HCT116 (cell line): ENCODE results near the gene DOCK9. TPM values are rescaled to one million over a fixed set of nuclear protein-coding genes. Genes with fewer than 3 reads are reported as not detected.
A peak's percentile ranks its signal among the peaks of the same experiment; 100 is the strongest.

ENCODE experiments used
- ATAC-seq: fragments of 200-7000 bp; cut with Tn5 transposase; 2 replicates; pipeline ENCODE4 v1.9.1; 2020; ENCODE audit warnings: mild to moderate bottlenecking, moderate library complexity
- BruUV-seq: library from RNA; stranded (reverse); fragments of 400-500 nt; replicated peaks from 2 replicates; lab custom pipeline; 2021; lab: Mats Ljungman, UMichigan
- CTCF ChIA-PET: fragments of 300-600 bp; sonication (Branson Sonifier 250); formaldehyde crosslinking; loops from one replicate; lab custom pipeline; 2021; ENCODE audit warnings: antibody characterized with exemption; lab: Charles Lee
- POLR2A ChIA-PET: fragments of 300-600, 350-600 bp; sonication (Branson Sonifier 250); formaldehyde crosslinking; loops from one replicate; lab custom pipeline; 2021; ENCODE audit warnings: antibody characterized with exemption; lab: Charles Lee
- RAD21 ChIA-PET, 2 experiments: fragments of 300-600 bp; sonication (Branson Sonifier 250); formaldehyde crosslinking; loops; one replicate each; lab custom pipeline; 2023; ENCODE audit warnings: low total read pairs in 2 of 2; ENCODE audit not compliant: uncharacterized antibody in 2 of 2, unreplicated experiment in 2 of 2, low non-redundant PET in 1 of 2; lab: Charles Lee
- DNase-seq: peaks from one replicate; pipeline ENCODE4 v3.0.0-alpha.2; 2010; ENCODE audit warnings: low read depth, low spot score
- H2AFZ ChIP-seq: fragments of 200-600 bp; shearing (Covaris generic), sonication (generic); 2 replicates; pipeline ENCODE4 v1.6.1; 2017; ENCODE audit warnings: low read depth, mixed run types, mixed read lengths, antibody characterized with exemption, low read length; ENCODE audit not compliant: poor library complexity, severe bottlenecking
- H3K27ac ChIP-seq: 2 replicates; pipeline ENCODE4 v1.5.1; 2012; ENCODE audit warnings: low read depth, low read length
- H3K27me3 ChIP-seq: fragments of 200-600 bp; sonication (generic); 2 replicates; pipeline ENCODE4 v1.6.1; 2016; ENCODE audit warnings: mixed run types, low read length, mixed read lengths; ENCODE audit not compliant: insufficient read depth
- H3K36me3 ChIP-seq, 2 experiments: fragments of 200-500 bp in 1 of 2; fragments of 200-600 bp in 1 of 2; sonication (Bioruptor generic) in 1 of 2; sonication (generic) in 1 of 2; 2 replicates each; pipeline versions ENCODE4 v1.5.1 to v1.6.1; 2014 to 2016; ENCODE audit warnings: low read length in 2 of 2, inconsistent platforms in 1 of 2, mixed read lengths in 1 of 2, mixed run types in 1 of 2; ENCODE audit not compliant: insufficient read depth in 2 of 2, control insufficient read depth in 1 of 2
- H3K4me1 ChIP-seq, 2 experiments: fragments of 200-600 bp in 1 of 2; sonication (generic) in 1 of 2; 2 replicates each; pipeline versions ENCODE4 v1.5.1 to v1.6.1; 2012 to 2017; ENCODE audit warnings: low read length in 2 of 2, inconsistent platforms in 1 of 2, mild to moderate bottlenecking in 1 of 2, mixed read lengths in 1 of 2, mixed run types in 1 of 2, moderate library complexity in 1 of 2; ENCODE audit not compliant: insufficient read depth in 2 of 2, control insufficient read depth in 1 of 2
- H3K4me2 ChIP-seq: fragments of 200-600 bp; sonication (generic); 2 replicates; pipeline ENCODE4 v1.6.1; 2017; ENCODE audit warnings: mixed run types, low read length, mixed read lengths
- H3K4me3 ChIP-seq, 2 experiments: fragments of 200-600 bp in 1 of 2; sonication (generic) in 1 of 2; replicated peaks in 1 of 2; 2 replicates each; pipeline ENCODE4 v1.5.1; 2011 to 2016; ENCODE audit warnings: low read length in 2 of 2, control low read depth in 1 of 2, low read depth in 1 of 2, mild to moderate bottlenecking in 1 of 2, mixed read lengths in 1 of 2, mixed run types in 1 of 2
- H3K79me2 ChIP-seq: fragments of 200-600 bp; sonication (generic); 2 replicates; pipeline ENCODE4 v1.6.1; 2017; ENCODE audit warnings: mild to moderate bottlenecking, mixed run types, low read length, moderate library complexity, mixed read lengths; ENCODE audit not compliant: insufficient read depth
- H3K9ac ChIP-seq: fragments of 200-600 bp; sonication (generic); 2 replicates; pipeline ENCODE4 v1.6.1; 2016; ENCODE audit warnings: low read length, mixed read lengths
- H3K9me2 ChIP-seq: fragments of 200-600 bp; sonication (generic), shearing (Covaris generic); 2 replicates; pipeline ENCODE4 v1.6.1; 2017; ENCODE audit warnings: mixed run types, mild to moderate bottlenecking, moderate library complexity; ENCODE audit not compliant: insufficient read depth
- H3K9me3 ChIP-seq, 2 experiments: fragments of 200-500 bp in 1 of 2; fragments of 200-600 bp in 1 of 2; sonication (Bioruptor generic) in 1 of 2; sonication (generic) in 1 of 2; 2 replicates each; pipeline ENCODE4 v1.6.1; 2014 to 2017; ENCODE audit warnings: low read length in 2 of 2, mixed read lengths in 2 of 2, inconsistent platforms in 1 of 2, low read depth in 1 of 2, mild to moderate bottlenecking in 1 of 2, mixed run types in 1 of 2, moderate library complexity in 1 of 2; ENCODE audit not compliant: control insufficient read depth in 1 of 2, insufficient read depth in 1 of 2
- H4K20me1 ChIP-seq: fragments of 200-600 bp; sonication (generic), shearing (Covaris generic); 2 replicates; pipeline ENCODE4 v1.6.1; 2017; ENCODE audit warnings: mixed run types, mild to moderate bottlenecking, moderate library complexity; ENCODE audit not compliant: insufficient read depth
- CEBPB ChIP-seq: IDR thresholded peaks from 2 replicates; pipeline ENCODE4 v1.6.1; 2012; ENCODE audit warnings: low read depth
- EZH2phosphoT487 ChIP-seq: fragments of 200-600 bp; IDR thresholded peaks from 2 replicates; pipeline ENCODE4 v1.6.1; 2018; ENCODE audit warnings: antibody characterized with exemption, borderline replicate concordance
- FOSL1 ChIP-seq: IDR thresholded peaks from 2 replicates; pipeline ENCODE4 v1.6.1; 2012; ENCODE audit warnings: low read depth
- POLR2A ChIP-seq: IDR thresholded peaks from 2 replicates; pipeline ENCODE4 v1.7.0; 2011; ENCODE audit warnings: borderline replicate concordance; ENCODE audit not compliant: insufficient read depth, insufficient read length; ENCODE audit errors: extremely low read depth
- POLR2AphosphoS5 ChIP-seq: IDR thresholded peaks from 2 replicates; pipeline ENCODE4 v1.6.1; 2011; ENCODE audit warnings: mild to moderate bottlenecking, low read depth, low read length, moderate library complexity
- SIN3A ChIP-seq: IDR thresholded peaks from 2 replicates; pipeline ENCODE4 v1.6.1; 2012; ENCODE audit warnings: low read depth
- SRF ChIP-seq: IDR thresholded peaks from 2 replicates; pipeline ENCODE4 v1.6.1; 2012; ENCODE audit warnings: low read depth
- YY1 ChIP-seq: IDR thresholded peaks from 2 replicates; pipeline ENCODE4 v1.6.1; 2011; ENCODE audit warnings: low read length, low read depth, moderate library complexity, mild to moderate bottlenecking; ENCODE audit not compliant: insufficient replicate concordance; ENCODE audit errors: extremely low read depth
- intact Hi-C: fragments of 100-400 bp; cut with micrococcal nuclease; formaldehyde crosslinking; loops from 2 replicates; pipeline ENCODE4 v1.10.0; 2022
- total RNA-seq: library from RNA; stranded (reverse); gene quantifications from one replicate; pipeline ENCODE4 v1.2.1, GENCODE V29; 2021; ENCODE audit not compliant: unreplicated experiment
- TF ChIP-seq, protein P1 (sequence below): IDR thresholded peaks from 2 replicates; pipeline ENCODE4 v1.6.1; 2011; ENCODE audit warnings: mild to moderate bottlenecking, low read length, moderate library complexity; ENCODE audit not compliant: insufficient replicate concordance; ENCODE audit errors: extremely low read depth
- TF ChIP-seq, protein P2 (sequence below): IDR thresholded peaks from 2 replicates; pipeline ENCODE4 v1.6.1; 2012
- TF ChIP-seq, protein P3 (sequence below): IDR thresholded peaks from 2 replicates; pipeline ENCODE4 v1.6.1; 2012; ENCODE audit warnings: low read depth

DOCK9 gene
- total RNA-seq, 1 experiment from 2014 or later: 58.8 TPM

DNA sequence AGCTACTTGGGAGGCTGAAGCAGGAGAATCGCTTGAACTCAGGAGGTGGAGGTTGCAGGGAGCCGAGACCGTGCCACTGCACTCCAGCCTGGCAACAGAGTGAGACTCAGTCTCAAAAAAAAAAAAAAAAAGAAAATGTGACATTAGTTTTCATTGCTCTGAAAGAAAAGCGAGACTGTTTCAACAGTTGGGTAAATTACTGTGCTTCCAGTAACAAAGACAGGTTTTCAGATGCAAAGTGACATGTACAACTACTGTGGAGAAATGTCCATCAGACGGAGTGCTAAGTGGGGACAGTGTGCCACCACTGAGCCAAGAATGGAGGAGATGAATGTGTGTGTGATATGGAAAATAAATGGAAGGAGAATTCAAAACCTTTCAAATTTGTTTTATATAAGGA, 201.2 kb downstream of the DOCK9 start:
- H3K4me2 ChIP-seq: peak overlapping the region; percentile 81
- intact Hi-C loops: no loop called here

More for the DNA sequence above, 201.2 kb downstream of the DOCK9 start:
- TSS peak; percentile 95 for BruUV-seq
- H3K36me3 ChIP-seq: no peaks in the 10 kb centered on the region
- ChIA-PET POLR2A (interaction anchor here (0.6 kb wide), 1 partner anchor 1100 kb away, joined by 3 read pairs; no protein-coding TSS in a partner anchor), CTCF (no interaction called here), RAD21 (interaction anchor here in 1 of 2 experiments (0.8 kb wide), 1 partner anchor 103 kb away, joined by 3 read pairs; no protein-coding TSS in a partner anchor)
- TF ChIP-seq POLR2AphosphoS5: no peak
- TF ChIP-seq, protein P1, sequence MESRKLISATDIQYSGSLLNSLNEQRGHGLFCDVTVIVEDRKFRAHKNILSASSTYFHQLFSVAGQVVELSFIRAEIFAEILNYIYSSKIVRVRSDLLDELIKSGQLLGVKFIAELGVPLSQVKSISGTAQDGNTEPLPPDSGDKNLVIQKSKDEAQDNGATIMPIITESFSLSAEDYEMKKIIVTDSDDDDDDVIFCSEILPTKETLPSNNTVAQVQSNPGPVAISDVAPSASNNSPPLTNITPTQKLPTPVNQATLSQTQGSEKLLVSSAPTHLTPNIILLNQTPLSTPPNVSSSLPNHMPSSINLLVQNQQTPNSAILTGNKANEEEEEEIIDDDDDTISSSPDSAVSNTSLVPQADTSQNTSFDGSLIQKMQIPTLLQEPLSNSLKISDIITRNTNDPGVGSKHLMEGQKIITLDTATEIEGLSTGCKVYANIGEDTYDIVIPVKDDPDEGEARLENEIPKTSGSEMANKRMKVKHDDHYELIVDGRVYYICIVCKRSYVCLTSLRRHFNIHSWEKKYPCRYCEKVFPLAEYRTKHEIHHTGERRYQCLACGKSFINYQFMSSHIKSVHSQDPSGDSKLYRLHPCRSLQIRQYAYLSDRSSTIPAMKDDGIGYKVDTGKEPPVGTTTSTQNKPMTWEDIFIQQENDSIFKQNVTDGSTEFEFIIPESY: no peak
- TF ChIP-seq YY1: no peak
- TF ChIP-seq, protein P2, sequence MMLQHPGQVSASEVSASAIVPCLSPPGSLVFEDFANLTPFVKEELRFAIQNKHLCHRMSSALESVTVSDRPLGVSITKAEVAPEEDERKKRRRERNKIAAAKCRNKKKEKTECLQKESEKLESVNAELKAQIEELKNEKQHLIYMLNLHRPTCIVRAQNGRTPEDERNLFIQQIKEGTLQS: no peak
- no peak for TF ChIP-seq CEBPB
- no peak for TF ChIP-seq FOSL1
- TF ChIP-seq EZH2phosphoT487: no peak
- no peak for TF ChIP-seq SIN3A
- TF ChIP-seq SRF: no peak
- no peak for TF ChIP-seq POLR2A
- TF ChIP-seq, protein P3, sequence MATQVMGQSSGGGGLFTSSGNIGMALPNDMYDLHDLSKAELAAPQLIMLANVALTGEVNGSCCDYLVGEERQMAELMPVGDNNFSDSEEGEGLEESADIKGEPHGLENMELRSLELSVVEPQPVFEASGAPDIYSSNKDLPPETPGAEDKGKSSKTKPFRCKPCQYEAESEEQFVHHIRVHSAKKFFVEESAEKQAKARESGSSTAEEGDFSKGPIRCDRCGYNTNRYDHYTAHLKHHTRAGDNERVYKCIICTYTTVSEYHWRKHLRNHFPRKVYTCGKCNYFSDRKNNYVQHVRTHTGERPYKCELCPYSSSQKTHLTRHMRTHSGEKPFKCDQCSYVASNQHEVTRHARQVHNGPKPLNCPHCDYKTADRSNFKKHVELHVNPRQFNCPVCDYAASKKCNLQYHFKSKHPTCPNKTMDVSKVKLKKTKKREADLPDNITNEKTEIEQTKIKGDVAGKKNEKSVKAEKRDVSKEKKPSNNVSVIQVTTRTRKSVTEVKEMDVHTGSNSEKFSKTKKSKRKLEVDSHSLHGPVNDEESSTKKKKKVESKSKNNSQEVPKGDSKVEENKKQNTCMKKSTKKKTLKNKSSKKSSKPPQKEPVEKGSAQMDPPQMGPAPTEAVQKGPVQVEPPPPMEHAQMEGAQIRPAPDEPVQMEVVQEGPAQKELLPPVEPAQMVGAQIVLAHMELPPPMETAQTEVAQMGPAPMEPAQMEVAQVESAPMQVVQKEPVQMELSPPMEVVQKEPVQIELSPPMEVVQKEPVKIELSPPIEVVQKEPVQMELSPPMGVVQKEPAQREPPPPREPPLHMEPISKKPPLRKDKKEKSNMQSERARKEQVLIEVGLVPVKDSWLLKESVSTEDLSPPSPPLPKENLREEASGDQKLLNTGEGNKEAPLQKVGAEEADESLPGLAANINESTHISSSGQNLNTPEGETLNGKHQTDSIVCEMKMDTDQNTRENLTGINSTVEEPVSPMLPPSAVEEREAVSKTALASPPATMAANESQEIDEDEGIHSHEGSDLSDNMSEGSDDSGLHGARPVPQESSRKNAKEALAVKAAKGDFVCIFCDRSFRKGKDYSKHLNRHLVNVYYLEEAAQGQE: no peak
- ATAC-seq: peak; percentile 33
- H2AFZ ChIP-seq: peak overlapping the region; percentile 24
- H3K9ac ChIP-seq: no peak overlapping the region; the same call in 1 of the 2 replicates
- no peak overlapping the region; the same call in 1 of the 2 replicates for H3K27ac ChIP-seq
- no peak for DNase-seq
- H3K9me3 ChIP-seq: no peaks in the 10 kb centered on the region
- peak overlapping the region in 1 of 2 experiments; percentile 46; a peak in 1 of 4 replicates for H3K4me3 ChIP-seq
- H3K9me2 ChIP-seq: no peaks in the 10 kb centered on the region
- H4K20me1 ChIP-seq: no peaks in the 10 kb centered on the region
- peaks cover 15 to 32% of the 10 kb centered on the region in 2 experiments for H3K4me1 ChIP-seq
- H3K27me3 ChIP-seq: no peaks in the 10 kb centered on the region
- no peaks in the 10 kb centered on the region for H3K79me2 ChIP-seq
